DMS153 (cell line): ENCODE data around the gene BRAP.
"Not testable (repeated sequence)": the region's sequence is repeated elsewhere in the genome, so short reads cannot be mapped to it uniquely, and the experiment has no call there.

ENCODE experiments used
- DNase-seq: peaks from one replicate; lab custom pipeline; 2025; lab: John Stamatoyannopoulos, UW

BRAP gene, protein sequence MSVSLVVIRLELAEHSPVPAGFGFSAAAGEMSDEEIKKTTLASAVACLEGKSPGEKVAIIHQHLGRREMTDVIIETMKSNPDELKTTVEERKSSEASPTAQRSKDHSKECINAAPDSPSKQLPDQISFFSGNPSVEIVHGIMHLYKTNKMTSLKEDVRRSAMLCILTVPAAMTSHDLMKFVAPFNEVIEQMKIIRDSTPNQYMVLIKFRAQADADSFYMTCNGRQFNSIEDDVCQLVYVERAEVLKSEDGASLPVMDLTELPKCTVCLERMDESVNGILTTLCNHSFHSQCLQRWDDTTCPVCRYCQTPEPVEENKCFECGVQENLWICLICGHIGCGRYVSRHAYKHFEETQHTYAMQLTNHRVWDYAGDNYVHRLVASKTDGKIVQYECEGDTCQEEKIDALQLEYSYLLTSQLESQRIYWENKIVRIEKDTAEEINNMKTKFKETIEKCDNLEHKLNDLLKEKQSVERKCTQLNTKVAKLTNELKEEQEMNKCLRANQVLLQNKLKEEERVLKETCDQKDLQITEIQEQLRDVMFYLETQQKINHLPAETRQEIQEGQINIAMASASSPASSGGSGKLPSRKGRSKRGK

DNA sequence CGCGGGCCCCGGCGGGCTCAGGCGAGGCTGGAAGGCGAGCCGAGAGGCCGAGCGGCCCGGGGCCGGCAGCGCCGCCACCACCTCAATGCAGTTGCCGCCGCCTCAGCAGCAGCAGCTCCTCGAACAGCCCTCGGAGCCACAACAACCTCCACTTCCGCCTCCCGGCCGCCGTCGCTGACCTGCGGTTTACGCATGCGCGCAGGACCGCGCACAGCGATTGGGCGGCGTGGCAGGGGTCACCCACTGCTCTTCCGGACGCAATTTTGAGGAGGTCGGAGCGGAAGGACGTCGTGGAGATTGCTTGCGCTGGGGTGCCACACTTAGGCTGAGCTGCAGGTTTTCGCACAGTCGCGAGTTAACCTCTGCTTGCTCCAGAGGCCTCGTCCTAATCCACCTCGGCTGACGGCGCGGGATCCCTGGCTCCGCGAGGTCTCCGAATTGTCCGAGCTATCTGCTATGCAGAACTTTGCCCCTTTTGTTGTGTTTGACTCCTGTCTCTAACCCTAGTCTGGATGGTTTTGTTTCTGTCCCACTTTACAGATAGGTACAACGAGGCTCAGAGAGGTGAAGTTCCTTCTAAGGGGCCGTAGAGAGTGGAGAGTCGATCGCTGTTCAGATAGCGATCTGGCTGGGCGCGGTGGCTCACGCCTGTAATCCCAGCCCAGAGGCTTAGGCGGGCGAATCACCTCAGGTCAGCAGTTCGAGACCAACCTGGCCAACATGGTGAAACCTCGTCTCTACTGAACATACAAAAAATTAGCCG lies at the start of gene BRAP, which contains the start of gene ACAD10:
TSS of gene BRAP (minus strand) at position 146 of the 763 bp plus-strand sequence. CDS start 164 bp downstream, outside the sequence.
TSS of gene ACAD10 (plus strand) at position 243 of the 763 bp plus-strand sequence. CDS start 6,657 bp downstream, outside the sequence.
- DNase-seq, result peak; percentile 93

DNA sequence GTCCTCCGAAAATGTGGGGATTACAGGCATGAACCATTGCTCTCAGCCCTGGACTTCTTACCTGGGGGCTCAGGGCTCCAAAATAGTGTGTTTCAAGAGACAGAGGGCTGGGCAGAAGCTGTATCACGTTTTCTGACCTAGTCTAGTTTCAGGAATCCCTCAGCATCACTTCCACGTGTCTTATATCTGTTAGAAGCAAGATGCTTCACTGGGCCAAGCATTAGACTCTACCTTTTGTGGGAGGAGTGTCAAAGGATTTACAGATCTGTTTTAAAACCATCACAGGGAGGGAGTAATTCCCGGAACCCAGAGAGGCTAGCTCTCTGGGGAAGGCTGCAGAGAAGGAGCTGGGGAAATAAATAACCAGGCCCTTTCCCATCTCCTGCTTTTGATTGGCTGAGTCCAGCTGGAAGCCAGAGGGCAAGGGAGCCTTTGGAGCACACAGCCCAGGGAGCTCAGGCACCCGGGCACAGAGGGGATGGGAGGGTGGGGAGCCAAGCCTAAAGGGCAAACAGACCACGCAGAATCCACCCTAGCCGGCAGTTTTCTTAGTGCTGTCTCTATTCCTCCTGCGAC lies 47.7 kb upstream of the BRAP start:
- DNase-seq, result no peak

DNA sequence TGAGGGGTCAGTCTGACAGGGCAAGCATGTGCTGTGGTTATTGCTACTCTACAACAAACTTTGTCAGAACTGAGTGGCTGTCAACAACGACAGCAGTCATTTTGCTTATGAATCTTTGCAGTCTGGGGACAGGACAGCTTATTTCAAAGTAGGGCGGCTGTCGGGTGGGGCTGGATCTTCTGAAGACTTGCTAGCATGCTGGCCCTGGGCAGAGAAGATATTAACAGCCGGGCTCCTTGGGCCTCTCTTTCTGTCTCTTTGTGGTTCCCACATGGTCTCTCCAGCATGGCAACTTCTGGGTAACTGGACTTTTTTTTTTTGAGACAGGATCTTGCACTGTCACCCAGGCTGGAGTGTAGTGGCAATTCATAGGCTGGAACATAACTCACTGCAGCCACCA lies 47.0 kb upstream of the BRAP start:
- DNase-seq, result no peak

DNA sequence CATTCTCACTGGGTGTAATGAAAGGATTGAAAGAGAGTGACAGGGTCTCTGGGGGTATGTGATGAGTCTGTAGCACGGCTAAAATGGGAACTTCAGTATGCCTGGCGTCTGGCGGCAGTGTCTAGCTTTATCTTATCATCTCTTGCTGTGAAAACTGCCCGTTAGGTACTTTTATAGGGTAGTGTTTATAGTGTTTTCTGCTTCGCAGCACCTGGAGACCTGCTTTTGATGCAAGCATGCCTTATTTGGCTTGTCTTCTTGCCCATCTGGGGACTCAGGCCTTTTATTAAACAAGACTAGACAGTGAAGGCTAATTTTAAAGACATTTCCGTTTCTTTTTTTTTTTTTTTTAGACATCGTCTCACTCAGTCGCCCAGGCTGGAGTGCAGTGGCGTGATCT lies 44.7 kb upstream of the BRAP start:
- no peak for DNase-seq

DNA sequence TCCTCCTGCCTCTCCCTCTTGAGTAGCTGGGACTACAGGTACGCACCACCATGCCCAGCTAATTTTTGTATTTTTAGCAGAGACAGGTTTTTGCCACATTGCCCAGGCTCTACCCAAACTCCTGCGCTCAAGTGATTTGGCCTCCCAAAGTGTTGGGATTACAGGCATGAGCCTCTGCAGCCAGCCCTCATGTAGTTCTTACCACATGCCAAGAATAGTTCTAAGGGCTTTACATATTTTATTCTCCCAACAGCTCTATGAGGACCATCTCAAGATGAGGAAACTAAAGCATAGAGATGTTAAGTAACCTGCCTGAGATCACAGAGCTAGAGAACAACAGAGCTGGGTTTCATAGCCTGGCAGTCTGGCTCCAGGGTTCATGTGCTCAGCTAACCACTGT lies 43.0 kb upstream of the BRAP start:
- DNase-seq, result no peak

DNA sequence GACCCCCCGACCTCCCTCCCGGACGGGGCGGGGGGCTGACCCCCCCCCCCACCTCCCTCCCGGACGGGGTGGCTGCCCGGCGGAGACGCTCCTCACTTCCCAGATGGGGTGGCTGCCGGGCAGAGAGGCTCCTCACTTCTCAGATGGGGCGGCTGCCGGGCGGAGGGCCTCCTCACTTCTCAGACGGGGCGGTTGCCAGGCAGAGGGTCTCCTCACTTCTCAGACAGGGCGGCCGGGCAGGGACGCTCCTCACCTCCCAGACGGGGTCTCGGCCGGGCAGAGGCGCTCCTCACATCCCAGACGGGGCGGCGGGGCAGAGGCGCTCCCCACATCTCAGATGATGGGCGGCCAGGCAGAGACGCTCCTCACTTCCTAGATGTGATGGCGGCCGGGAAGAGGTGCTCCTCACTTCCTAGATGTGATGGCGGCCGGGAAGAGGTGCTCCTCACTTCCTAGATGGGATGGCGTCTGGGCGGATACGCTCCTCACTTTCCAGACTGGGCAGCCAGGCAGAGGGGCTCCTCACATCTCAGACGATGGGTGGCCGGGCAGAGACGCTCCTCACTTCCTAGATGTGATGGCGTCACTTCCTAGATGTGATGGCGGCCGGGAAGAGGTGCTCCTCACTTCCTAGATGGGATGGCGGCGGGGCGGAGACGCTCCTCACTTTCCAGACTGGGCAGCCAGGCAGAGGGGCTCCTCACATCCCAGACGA lies 38.0 kb upstream of the BRAP start:
- not testable (repeated sequence) for DNase-seq

DNA sequence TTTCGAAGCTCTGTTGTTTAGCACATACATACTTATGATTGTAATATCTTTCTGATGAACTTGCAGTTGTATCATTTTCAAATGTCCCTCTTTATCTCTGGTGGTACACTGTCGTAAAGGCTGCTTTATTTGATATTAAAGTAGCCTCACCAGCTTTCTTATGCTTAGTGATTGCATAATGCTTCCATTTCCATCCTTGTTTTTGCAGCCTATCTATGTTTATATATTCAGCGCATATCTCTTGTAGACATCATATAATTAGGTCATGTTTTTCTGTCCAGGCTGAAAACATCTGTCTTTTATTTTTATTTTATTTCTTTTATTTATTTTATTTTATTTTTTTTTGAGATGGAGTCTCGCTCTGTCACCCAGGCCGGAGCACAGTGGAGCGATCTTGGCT lies 34.7 kb upstream of the BRAP start:
- DNase-seq, result no peak

DNA sequence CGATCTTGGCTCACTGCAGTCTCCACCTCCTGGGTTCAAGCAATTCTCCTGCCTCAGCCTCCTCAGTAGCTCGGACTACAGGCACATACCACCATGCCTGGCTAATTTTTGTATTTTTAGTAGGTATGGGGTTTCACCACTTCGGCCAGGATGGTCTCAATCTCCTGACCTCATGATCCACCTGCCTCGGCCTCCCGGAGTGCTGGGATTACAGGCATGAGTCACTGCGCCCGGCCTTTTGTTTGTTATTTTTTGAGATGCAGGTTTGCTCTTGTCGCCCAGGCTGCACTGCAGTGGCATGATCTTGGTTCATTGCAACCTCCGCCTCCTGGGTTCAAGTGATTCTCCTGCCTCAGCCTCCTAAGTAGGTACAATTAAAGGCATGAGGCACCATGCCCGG lies 33.6 kb upstream of the BRAP start:
- DNase-seq, result not testable (repeated sequence)

DNA sequence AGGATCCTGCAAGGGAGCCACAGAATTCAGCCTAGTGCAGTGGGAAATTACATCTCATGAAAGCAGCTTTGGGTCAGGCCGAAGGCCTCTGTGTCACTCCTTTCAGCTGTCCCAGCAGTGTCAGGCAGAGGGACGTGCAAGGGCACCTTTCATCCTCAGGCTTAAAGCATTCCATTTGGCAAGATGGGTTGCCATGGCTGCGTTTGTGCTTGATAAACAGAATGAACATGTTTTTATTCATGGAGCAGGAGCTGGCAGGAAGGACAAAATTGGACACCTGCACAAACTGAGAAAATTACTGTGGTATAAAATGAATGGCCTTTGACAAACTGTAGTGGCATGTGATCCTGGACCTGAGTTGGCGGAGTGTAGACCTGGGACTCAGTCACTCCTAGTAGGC lies 29.5 kb upstream of the BRAP start:
- peak; percentile 89 for DNase-seq

DNA sequence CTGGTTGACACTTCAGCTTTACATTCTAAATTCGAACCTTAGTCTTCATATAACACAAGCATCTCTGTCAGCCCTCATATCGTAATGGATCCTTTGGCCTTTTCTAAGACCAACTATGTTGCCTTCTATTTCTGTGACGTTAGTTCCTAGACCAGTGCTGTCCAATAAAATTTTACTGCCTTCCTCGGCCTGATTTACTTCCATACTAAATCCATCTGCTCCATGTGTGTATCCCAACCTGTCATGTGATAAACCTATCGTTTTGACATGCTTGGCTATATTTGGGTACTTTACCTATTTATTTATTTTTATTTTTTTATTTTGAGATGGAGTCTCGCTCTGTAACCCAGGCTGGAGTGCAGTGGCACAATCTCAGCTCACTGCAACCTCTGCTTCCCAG lies 20.4 kb upstream of the BRAP start:
- DNase-seq, result no peak

DNA sequence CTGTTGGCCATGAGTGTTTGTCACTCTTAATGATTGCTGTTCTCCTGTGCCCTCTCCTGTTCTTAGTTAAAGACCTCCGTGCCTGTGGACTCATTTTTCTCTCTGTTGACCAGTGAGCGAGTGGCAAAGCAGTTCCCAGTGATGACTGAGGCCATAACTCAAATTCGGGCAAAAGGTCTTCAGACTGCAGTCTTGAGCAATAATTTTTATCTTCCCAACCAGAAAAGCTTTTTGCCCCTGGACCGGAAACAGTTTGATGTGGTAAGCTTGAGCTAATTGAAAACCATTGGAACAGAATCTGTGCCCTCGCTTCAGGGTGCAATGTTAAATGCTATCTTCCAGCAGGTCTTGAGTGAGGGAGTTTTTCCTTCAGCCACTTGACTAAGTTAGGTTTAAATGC lies 19.9 kb upstream of the BRAP start:
- DNase-seq, result no peak

DNA sequence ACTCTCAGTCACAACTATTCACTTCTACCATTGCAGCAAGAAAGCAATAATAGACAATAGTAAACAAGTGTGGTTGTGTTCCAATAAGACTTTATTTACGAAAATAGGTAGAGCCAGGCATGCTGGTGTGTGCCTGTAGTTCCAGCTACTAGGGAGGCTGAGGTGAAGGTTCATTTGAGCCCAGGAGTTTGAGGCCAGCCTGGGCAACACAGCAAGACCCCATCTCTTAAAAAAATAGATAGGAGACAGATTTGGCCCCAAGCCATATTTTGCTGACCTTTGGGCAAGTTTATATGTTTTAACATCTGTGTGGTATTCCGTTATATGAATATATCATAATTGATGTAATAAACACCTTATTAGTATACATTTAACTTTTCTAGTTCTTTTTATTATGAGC lies 14.2 kb upstream of the BRAP start:
- DNase-seq, result no peak

DNA sequence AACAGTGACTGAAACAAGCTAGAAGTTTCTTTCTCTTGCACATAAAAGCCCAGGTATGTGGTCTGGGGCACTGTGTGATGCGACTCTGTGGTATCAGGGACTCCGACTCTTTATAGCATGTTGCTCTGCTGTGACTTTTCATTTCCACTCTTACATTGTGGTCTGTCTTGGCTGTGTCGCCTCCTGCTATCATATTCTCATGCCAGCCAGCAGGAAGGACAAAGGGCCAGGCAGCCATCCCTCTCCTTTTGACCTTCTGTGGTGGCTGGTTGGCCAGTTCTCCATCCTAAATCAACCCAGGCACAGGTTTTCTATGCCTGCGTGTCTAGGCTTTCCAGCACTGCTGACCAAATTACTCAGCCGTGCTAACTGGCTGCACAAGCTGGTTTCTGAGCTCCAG lies 8.1 kb upstream of the BRAP start:
- DNase-seq, result no peak

DNA sequence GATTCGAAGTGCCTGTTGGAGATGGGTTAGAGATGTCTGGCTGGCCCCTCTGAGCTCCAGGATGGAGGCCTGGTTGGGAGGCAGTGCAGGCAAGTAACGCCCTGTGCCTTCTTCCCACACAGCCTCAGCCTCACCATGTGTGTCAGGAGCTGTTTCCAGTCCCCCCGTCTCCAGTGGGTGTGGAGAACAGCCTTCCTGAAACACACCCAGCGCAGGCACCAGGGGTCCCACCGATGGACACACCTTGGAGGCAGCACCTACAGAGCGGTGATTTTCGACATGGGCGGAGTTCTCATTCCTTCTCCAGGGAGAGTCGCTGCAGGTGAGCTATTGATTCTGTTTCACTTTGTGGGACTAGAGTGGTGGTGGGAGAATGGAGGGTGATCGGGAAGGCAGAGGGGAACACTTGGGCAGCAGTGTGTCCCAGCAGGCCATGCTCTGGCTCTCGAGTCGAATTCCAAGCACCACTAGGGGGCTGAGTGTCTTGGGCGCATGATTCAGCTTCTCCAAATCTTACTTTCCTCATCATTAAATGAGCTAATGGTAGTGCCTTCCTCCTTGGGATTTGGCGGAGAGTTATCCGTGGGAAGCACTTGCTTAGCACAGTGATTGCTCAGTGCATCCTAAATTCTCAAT lies 6.9 kb upstream of the BRAP start:
- no peak for DNase-seq

DNA sequence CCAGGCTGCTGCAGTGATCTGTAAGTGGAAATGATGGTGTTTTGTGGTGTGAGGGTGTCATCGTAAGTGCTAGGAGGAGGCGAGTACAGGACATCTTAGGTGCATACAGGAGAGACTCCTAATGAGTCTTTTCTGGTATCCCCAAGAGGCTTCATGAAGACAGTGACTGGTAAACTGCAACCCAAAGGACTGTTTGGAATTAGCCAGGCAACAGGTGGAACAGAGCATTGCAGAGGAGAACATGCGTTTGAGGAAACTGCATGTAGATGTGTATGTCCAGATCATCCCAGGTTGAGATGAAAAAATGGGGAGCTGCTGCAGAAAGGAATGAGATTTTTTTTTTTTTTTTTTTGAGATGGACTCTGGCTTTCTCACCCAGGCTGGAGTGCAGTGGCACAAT lies 5.5 kb upstream of the BRAP start:
- DNase-seq, result no peak

DNA sequence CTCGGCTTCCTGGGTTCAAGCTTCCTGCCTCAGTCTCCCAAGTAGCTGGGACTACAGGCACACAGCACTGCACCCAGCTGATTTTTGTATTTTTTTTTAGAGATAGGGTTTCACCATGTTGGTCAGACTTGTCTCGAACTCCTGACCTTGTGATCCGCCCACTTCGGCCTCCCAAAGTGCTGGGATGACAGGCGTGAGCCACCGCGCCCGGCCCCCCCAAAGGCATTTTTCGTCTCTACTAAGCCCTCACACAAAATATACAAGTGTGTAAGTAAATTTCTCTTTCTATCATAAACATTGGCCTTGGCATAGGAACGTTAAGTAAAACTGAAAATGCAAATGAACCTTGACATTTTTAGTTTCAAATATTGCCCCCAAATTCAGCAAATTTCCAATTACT lies 2.2 kb upstream of the BRAP start:
- no peak for DNase-seq

DNA sequence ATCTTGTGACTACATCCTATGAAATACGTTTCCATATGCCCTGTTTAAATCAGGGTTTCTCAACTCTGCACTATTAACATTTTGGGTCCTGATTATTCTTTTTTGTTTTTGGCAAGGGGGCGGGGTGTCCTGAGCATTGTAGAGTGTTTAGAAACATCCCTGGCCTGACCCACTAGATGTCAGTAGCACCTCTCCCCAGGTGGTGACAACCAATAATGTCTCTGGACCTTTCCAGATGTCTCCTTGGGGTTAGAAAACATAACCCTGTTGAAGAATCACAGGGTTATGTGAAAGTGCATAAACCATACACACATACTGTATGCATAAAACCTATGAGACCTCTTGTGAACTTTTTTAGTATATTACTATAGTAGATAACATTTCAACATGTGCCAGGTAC lies 1.5 kb upstream of the BRAP start:
- no peak for DNase-seq

DNA sequence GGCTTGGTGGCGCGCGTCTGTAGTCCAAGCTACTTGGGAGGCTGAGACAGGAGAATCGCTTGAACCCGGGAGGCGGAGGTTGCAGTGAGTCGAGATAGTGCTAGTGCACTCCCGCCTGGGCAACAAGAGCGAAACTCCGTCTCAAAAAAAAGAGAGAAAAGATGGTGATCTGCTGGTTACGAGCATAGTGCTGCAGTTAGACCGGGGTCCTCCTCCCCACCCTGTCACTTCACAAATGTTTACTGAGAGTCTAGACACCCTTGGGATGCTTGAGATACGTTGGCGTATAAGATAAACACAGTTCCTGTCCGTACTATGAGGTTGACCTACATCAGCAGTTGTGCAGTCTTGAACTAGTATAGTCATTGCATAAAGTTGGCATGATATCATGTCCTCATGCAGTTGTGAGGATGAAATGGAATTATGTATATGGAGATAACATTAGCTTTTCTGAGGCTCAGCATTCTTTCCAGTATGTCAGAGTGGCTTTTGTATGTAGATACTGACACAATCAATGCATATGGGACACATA lies 884 bp upstream of the BRAP start:
- no peak for DNase-seq

DNA sequence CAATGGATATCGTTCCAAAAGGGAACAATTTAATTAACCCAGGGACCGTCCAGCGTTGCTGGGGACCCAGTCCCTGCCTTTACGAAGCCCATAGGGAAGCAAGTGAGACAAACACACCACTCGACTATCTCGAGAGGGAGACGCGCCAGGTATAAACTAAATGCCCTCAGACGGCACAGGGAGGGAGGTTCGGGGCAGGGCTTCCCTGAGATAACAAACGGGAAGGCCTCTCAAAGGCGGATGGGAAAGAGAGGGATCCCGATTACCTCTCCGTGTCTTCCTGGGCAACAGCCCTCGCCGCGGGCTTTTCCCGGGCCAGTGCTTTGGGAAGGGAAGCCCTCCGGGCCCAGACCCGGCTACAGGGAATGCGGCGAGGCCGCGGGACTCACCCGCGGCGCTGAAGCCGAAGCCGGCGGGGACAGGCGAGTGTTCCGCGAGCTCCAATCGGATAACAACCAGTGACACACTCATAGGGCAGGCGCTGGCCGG lies 390 bp downstream of the BRAP start:
- DNase-seq, result no peak

DNA sequence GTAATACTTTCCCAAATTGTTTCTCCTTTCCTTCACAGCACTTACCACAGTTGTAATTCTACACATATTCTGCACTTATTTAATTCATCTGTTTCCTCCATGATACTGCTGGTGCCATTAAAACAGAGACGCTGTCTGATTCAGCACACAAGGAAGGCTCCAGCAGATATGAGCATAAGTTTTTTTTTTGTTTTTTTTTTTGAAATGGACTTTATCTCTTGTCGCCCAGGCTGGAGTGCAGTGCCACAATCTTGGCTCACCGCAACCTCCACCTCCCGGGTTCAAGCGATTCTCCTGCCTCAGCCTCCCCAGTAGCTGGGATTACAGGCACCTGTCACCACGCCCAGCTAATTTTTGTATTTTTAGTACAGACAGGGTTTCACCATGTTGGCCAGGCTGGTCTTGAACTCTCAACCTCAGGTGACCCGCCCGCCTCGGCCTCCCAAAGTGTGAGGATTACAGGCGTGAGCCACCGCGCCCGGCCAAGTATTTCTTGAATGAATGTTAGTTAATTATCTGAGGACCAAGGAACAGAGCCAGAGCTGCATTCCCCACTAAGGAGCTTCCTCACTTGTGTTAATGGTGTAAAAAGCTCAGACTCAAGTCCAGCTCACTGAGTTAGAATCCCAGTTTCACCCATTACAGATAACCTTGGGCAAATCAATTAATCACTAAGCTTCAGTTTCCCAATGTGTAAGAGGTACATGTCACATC lies 1.1 kb downstream of the BRAP start:
- not testable (repeated sequence) for DNase-seq
